HepG2 (cell line): Measurements from ENCODE around the gene TBC1D1. TPM values are rescaled to one million over a fixed set of nuclear protein-coding genes. Genes with fewer than 3 reads are reported as not detected.

Experiments
- ATAC-seq: fragments of 200-7000 bp; cut with Tn5 transposase; 3 replicates; pipeline ENCODE4 v1.9.1; 2020; ENCODE audit warnings: mild to moderate bottlenecking, moderate library complexity
- BruUV-seq: library from RNA; stranded (reverse); fragments of 400-500 nt; replicated peaks from 2 replicates; lab custom pipeline; 2021; lab: Mats Ljungman, UMichigan
- CTCF ChIA-PET: fragments of 300-600 bp; formaldehyde crosslinking; extraction: SDS; loops from one replicate; lab custom pipeline; 2021; ENCODE audit warnings: low total read pairs, inconsistent platforms, low intra/inter-chr PET ratio; lab: Yijun Ruan, JAX
- POLR2A ChIA-PET: fragments of 350-600 bp; sonication (Branson Sonifier 250); formaldehyde crosslinking; loops from one replicate; lab custom pipeline; 2020; ENCODE audit warnings: antibody characterized with exemption, inconsistent platforms; lab: Yijun Ruan, JAX
- DNase-seq: peaks from one replicate; pipeline ENCODE4 v3.0.0-alpha.2; 2015; ENCODE audit warnings: low spot score
- FAIRE-seq: peaks from 3 replicates; lab custom pipeline; 2011; peaks lifted over from hg19 to GRCh38; lab: Jason Lieb, UNC
- H2AFZ ChIP-seq: one replicate; pipeline ENCODE4 v1.6.1; 2011; ENCODE audit warnings: low read length, inconsistent platforms
- H3K27ac ChIP-seq: fragments of 300-600 bp; 3 replicates; pipeline ENCODE4 v1.8.0; 2011; ENCODE audit warnings: mixed run types, mild to moderate bottlenecking, mixed read lengths, low read length, inconsistent platforms; ENCODE audit not compliant: insufficient read depth; ENCODE audit errors: extremely low read length
- H3K27me3 ChIP-seq, 2 experiments: fragments of 200-600 bp in 1 of 2; 2 replicates in 1 of 2; 3 replicates in 1 of 2; pipeline versions ENCODE4 v1.6.0 to v1.8.0; 2011; ENCODE audit warnings: low read length in 2 of 2, mild to moderate bottlenecking in 2 of 2, moderate library complexity in 2 of 2, inconsistent platforms in 1 of 2; ENCODE audit not compliant: insufficient read depth in 2 of 2, control insufficient read depth in 1 of 2
- H3K36me3 ChIP-seq, 2 experiments: fragments of 200-600 bp in 1 of 2; replicated peaks in 1 of 2; 2 replicates in 1 of 2; 3 replicates in 1 of 2; pipeline versions ENCODE4 v1.5.1 to v1.8.0; 2011; ENCODE audit warnings: low read length in 2 of 2, inconsistent platforms in 1 of 2; ENCODE audit not compliant: insufficient read depth in 2 of 2, control insufficient read depth in 1 of 2
- H3K4me1 ChIP-seq: 2 replicates; pipeline ENCODE4 v1.5.1; 2012; ENCODE audit warnings: low read length, inconsistent platforms; ENCODE audit not compliant: insufficient read depth
- H3K4me2 ChIP-seq: 2 replicates; pipeline ENCODE4 v1.6.0; 2011; ENCODE audit warnings: low read depth, low read length, inconsistent platforms
- H3K4me3 ChIP-seq, 3 experiments: fragments of 200-600 bp in 1 of 3; sonication (generic), shearing (Covaris generic) in 1 of 3; replicated peaks in 1 of 3; 2 replicates each; pipeline ENCODE4 v1.5.1; 2011 to 2016; ENCODE audit warnings: low read length in 3 of 3, inconsistent platforms in 2 of 3, low read depth in 2 of 3, mild to moderate bottlenecking in 2 of 3, control low read depth in 1 of 3, mixed read lengths in 1 of 3; ENCODE audit not compliant: insufficient read depth in 1 of 3
- H3K79me2 ChIP-seq: one replicate; pipeline ENCODE4 v1.6.1; 2011; ENCODE audit warnings: low read length, inconsistent platforms; ENCODE audit not compliant: insufficient read depth
- H3K9ac ChIP-seq: 2 replicates; pipeline ENCODE4 v1.6.0; 2011; ENCODE audit warnings: mild to moderate bottlenecking, low read depth, low read length, inconsistent platforms; ENCODE audit not compliant: insufficient read depth
- H3K9me3 ChIP-seq: 2 replicates; pipeline ENCODE4 v1.5.1; 2012; ENCODE audit warnings: mild to moderate bottlenecking, low read length
- H4K20me1 ChIP-seq: 2 replicates; pipeline ENCODE4 v1.6.0; 2011; ENCODE audit warnings: inconsistent platforms, mild to moderate bottlenecking, low read length, moderate library complexity; ENCODE audit not compliant: insufficient read depth
- GMEB1 ChIP-seq: sonication (generic); formaldehyde crosslinking; IDR thresholded peaks from 2 replicates; pipeline ENCODE4 v1.5.1; 2020; ENCODE audit warnings: missing genetic modification reagents, mild to moderate bottlenecking, borderline replicate concordance
- SKIL ChIP-seq: sonication (generic); formaldehyde crosslinking; IDR thresholded peaks from 2 replicates; pipeline ENCODE4 v1.8.0; 2022; ENCODE audit warnings: missing genetic modification reagents, mild to moderate bottlenecking, moderate library complexity, borderline replicate concordance
- ZBTB40 ChIP-seq, 2 experiments: fragments of 450-650 bp in 1 of 2; sonication (generic) in 1 of 2; formaldehyde crosslinking in 1 of 2; IDR thresholded peaks; 2 replicates each; pipeline versions ENCODE4 v1.6.1 to v1.8.0; 2016 to 2022; ENCODE audit warnings: antibody characterized with exemption in 1 of 2, mild to moderate bottlenecking in 1 of 2, missing genetic modification reagents in 1 of 2
- ZNF629 ChIP-seq: sonication (generic); formaldehyde crosslinking; conservative IDR thresholded peaks from 2 replicates; pipeline ENCODE4 v1.5.0; 2020; ENCODE audit warnings: missing genetic modification reagents
- ZNF737 ChIP-seq: sonication (generic); formaldehyde crosslinking; IDR thresholded peaks from 2 replicates; pipeline ENCODE4 v1.5.0; 2020; ENCODE audit warnings: missing genetic modification reagents, mild to moderate bottlenecking, borderline replicate concordance
- WGBS: methylation state at CpG from one replicate; pipeline ENCODE4 v1.1.6; 2017; ENCODE audit warnings: low lambda C conversion rate; 5-methylcytosine and 5-hydroxymethylcytosine counted together
- in situ Hi-C: cut with HindIII; loops from 2 replicates; pipeline ENCODE4 v1.10.0; 2017; ENCODE audit warnings: low pct_unique_long_range_greater_than_20kb; ENCODE audit not compliant: extremely low pct_ligation_motif_present
- intact Hi-C: fragments of 100-400 bp; cut with micrococcal nuclease; formaldehyde crosslinking; loops from one replicate; pipeline ENCODE4 v1.10.0; 2022; ENCODE audit not compliant: unreplicated experiment
- polyA plus RNA-seq, 8 experiments: library from polyadenylated mRNA; depleted of rRNA in 3 of 8; stranded (reverse) in 7 of 8; unstranded in 1 of 8; fragments of >200 nt; fragmentation: Illumina TruSeq in 4 of 8; extraction: Trizol in 4 of 8; gene quantifications; 2 replicates each; pipeline versions ENCODE4 v1.2.1 to v1.2.3, GENCODE V29; 2011 to 2016; ENCODE audit warnings: low read depth in 4 of 8, missing spikeins in 1 of 8, mixed read lengths in 1 of 8; ENCODE audit not compliant: insufficient read depth in 1 of 8
- total RNA-seq, 5 experiments: library from RNA; depleted of rRNA; stranded (reverse); fragments of >200 nt; fragmentation: Illumina TruSeq; extraction: Trizol; gene quantifications; 2 replicates each; pipeline ENCODE4 v1.2.3, GENCODE V29; 2016; ENCODE audit warnings: low read depth in 1 of 5

Gene TBC1D1
- total and polyA plus RNA-seq, 2 of the 13 experiments (the other 11 are each of a cell fraction or from before 2014, with no cell fraction given) = 37.3 to 62.8 TPM

- TF ChIP-seq SKIL (CRISPR knock-in tag) = no peak
- TF ChIP-seq, all 625 proteins: peak for 0
These were observed 57.7 kb downstream of the TBC1D1 start (continued) for GRCh38 chr4:37948542-37948941.

GRCh38 chr4:37949636-37950426 is 58.9 kb downstream of the TBC1D1 start:
- no peak overlapping the region for H3K4me2 ChIP-seq
- FAIRE-seq (no peak), ATAC-seq (no peak), DNase-seq (no peak)
- H3K27me3 ChIP-seq = no peaks in the 10 kb centered on the region; a peak in 1 of 5 replicates
- no peak overlapping the region for H3K9ac ChIP-seq
- H4K20me1 ChIP-seq = no peaks in the 10 kb centered on the region
- H3K4me1 ChIP-seq = peaks cover 37% of the 10 kb centered on the region
- H3K9me3 ChIP-seq = no peaks in the 10 kb centered on the region
- BruUV-seq = no TSS peak
- H2AFZ ChIP-seq = no peak overlapping the region
- intact Hi-C loops (no loop called here), in situ Hi-C loops (no loop called here)
- no peak overlapping the region for H3K4me3 ChIP-seq
- 58% methylated on average over 9 of the region's 9 CpGs for WGBS
- H3K79me2 ChIP-seq = no peaks in the 10 kb centered on the region
- H3K36me3 ChIP-seq = no peaks in the 10 kb centered on the region
- CTCF ChIA-PET = no interaction called here
- no peak overlapping the region for H3K27ac ChIP-seq
- POLR2A ChIA-PET = no interaction called here
- TF ChIP-seq ZNF629 (CRISPR knock-in tag) (peak; percentile 72), ZNF737 (no peak), GMEB1 (CRISPR knock-in tag) (no peak), ZBTB40 (IDR thresholded peaks at IDR 0.05) (peak; percentile 53), ZBTB40 (CRISPR knock-in tag; IDR thresholded peaks at IDR 0.05) (peak; percentile 96)
